HL-60 (cell line): ENCODE results near the gene OBSL1.

ENCODE experiments used
- GABPA ChIP-seq: IDR thresholded peaks from 2 replicates; pipeline ENCODE4 v1.6.1; 2012; ENCODE audit warnings: low read depth
- POLR2AphosphoS5 ChIP-seq: IDR thresholded peaks from 2 replicates; pipeline ENCODE4 v1.6.1; 2012; ENCODE audit warnings: low read depth
- SPI1 ChIP-seq: IDR thresholded peaks from 2 replicates; pipeline ENCODE4 v1.6.1; 2012; ENCODE audit warnings: low read depth, mild to moderate bottlenecking, borderline replicate concordance
- TF ChIP-seq, protein P1 (sequence below): IDR thresholded peaks from one replicate; pipeline ENCODE4 v1.5.1; 2011; ENCODE audit warnings: low read length, control low read depth, inconsistent platforms; ENCODE audit not compliant: insufficient read depth

DNA sequence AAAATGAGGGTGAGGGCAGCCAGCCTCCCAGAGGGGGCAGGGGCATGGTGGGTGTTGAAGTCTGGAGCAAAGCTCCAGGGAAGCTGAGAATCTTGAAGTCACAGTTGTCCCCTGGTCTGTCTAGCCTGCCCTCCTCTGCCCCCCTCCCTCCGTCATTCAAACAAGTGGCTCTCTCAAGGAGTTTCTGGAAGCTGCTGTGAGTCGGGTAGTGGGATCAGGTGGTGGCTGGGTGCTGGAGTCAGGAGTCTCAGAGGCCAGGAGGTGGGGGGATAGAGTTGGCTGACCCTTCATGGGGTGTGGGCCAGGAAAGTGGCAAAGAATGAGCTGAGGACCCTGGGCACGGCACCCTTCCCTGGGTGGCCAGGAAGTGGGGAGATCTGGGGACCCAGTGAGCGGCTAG lies 57.6 kb downstream of the OBSL1 start:
- TF ChIP-seq, protein P1, sequence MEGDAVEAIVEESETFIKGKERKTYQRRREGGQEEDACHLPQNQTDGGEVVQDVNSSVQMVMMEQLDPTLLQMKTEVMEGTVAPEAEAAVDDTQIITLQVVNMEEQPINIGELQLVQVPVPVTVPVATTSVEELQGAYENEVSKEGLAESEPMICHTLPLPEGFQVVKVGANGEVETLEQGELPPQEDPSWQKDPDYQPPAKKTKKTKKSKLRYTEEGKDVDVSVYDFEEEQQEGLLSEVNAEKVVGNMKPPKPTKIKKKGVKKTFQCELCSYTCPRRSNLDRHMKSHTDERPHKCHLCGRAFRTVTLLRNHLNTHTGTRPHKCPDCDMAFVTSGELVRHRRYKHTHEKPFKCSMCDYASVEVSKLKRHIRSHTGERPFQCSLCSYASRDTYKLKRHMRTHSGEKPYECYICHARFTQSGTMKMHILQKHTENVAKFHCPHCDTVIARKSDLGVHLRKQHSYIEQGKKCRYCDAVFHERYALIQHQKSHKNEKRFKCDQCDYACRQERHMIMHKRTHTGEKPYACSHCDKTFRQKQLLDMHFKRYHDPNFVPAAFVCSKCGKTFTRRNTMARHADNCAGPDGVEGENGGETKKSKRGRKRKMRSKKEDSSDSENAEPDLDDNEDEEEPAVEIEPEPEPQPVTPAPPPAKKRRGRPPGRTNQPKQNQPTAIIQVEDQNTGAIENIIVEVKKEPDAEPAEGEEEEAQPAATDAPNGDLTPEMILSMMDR, result no peak
- no peak for TF ChIP-seq SPI1
- TF ChIP-seq POLR2AphosphoS5, result no peak
- no peak for TF ChIP-seq GABPA
